GM19328 (cell line): ENCODE data around the gene LASP1.

Source experiments
- ATAC-seq: cut with Tn5 transposase; IDR thresholded peaks from one replicate; pipeline ENCODE4 v1.9.1; 2021; ENCODE audit warnings: mild to moderate bottlenecking, moderate library complexity; ENCODE audit not compliant: unreplicated experiment

Gene LASP1

GRCh38 chr17:38885728-38886642 is 16.1 kb downstream of the LASP1 start:
- ATAC-seq = no peak

- no peak for ATAC-seq
Measured at GRCh38 chr17:38886643-38887010, 16.8 kb downstream of the LASP1 start.

GRCh38 chr17:38888842-38889241 is 19.0 kb downstream of the LASP1 start:
- no peak for ATAC-seq

GRCh38 chr17:38889745-38890409 is 20.0 kb downstream of the LASP1 start:
- ATAC-seq = no peak

GRCh38 chr17:38890410-38890746 is 20.5 kb downstream of the LASP1 start:
- no peak for ATAC-seq

- ATAC-seq = no peak
Measured at GRCh38 chr17:38891441-38891840, 21.6 kb downstream of the LASP1 start.

- no peak for ATAC-seq
Measured at GRCh38 chr17:38892083-38892482, 22.2 kb downstream of the LASP1 start.

GRCh38 chr17:38892620-38893019 is 22.8 kb downstream of the LASP1 start:
- no peak for ATAC-seq

GRCh38 chr17:38893113-38893512 is 23.3 kb downstream of the LASP1 start:
- ATAC-seq = no peak

GRCh38 chr17:38893607-38894006 is 23.7 kb downstream of the LASP1 start:
- no peak for ATAC-seq

GRCh38 chr17:38894276-38894675 is 24.4 kb downstream of the LASP1 start:
- ATAC-seq = no peak

- ATAC-seq = no peak
Measured at GRCh38 chr17:38896346-38896954, 26.6 kb downstream of the LASP1 start.

- ATAC-seq = no peak
Measured at GRCh38 chr17:38897176-38897575, 27.3 kb downstream of the LASP1 start.

- ATAC-seq = no peak
Measured at GRCh38 chr17:38897671-38898290, 27.9 kb downstream of the LASP1 start.

GRCh38 chr17:38898291-38898679 is 28.4 kb downstream of the LASP1 start:
- no peak for ATAC-seq

- ATAC-seq = peak; percentile 71
Measured at GRCh38 chr17:38898812-38899348, 29.0 kb downstream of the LASP1 start.

- peak; percentile 16 for ATAC-seq
Measured at GRCh38 chr17:38899421-38899820, 29.6 kb downstream of the LASP1 start.

- ATAC-seq = no peak
Measured at GRCh38 chr17:38900978-38901656, 31.3 kb downstream of the LASP1 start.

- no peak for ATAC-seq
Measured at GRCh38 chr17:38903404-38903803, 33.5 kb downstream of the LASP1 start.

GRCh38 chr17:38904892-38905291 is 35.0 kb downstream of the LASP1 start:
- no peak for ATAC-seq

- ATAC-seq = no peak
Measured at GRCh38 chr17:38905375-38905774, 35.5 kb downstream of the LASP1 start.
